HG02884 (cell line): ENCODE results near the gene DDX10.
A peak's percentile ranks its signal among the peaks of the same experiment; 100 is the strongest.
"Not testable (repeated sequence)": the region's sequence is repeated elsewhere in the genome, so short reads cannot be mapped to it uniquely, and the experiment has no call there.

ENCODE experiments used
- ATAC-seq: cut with Tn5 transposase; IDR thresholded peaks from one replicate; pipeline ENCODE4 v1.9.1; 2021; ENCODE audit warnings: mild to moderate bottlenecking, moderate library complexity; ENCODE audit not compliant: unreplicated experiment

DDX10 gene

GRCh38 chr11:108713076-108713790, 48.4 kb downstream of the DDX10 start:
- no peak for ATAC-seq

DNA sequence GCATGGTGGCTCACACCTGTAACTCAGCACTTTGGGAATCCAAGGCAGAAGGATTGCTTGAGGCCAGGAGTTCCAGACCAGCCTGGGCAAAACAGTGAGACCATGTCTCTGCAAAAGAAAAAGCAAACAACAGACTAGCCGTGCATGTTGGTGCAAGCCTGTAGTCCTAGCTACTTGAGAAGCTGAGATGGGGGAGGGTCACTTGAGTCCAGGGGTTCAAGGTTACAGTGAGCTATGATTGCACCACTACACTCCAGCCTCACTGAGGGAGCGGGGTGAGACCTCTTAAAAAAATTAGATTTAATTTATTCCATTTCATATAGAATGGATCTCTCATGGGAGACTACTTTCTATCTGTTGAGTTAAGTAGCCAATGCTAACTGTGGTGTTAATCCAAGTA, 50.4 kb downstream of the DDX10 start:
- ATAC-seq, result no peak

- no peak for ATAC-seq
Measured at GRCh38 chr11:108718466-108718865, 53.6 kb downstream of the DDX10 start.

GRCh38 chr11:108724974-108725689, 60.3 kb downstream of the DDX10 start:
- no peak for ATAC-seq

DNA sequence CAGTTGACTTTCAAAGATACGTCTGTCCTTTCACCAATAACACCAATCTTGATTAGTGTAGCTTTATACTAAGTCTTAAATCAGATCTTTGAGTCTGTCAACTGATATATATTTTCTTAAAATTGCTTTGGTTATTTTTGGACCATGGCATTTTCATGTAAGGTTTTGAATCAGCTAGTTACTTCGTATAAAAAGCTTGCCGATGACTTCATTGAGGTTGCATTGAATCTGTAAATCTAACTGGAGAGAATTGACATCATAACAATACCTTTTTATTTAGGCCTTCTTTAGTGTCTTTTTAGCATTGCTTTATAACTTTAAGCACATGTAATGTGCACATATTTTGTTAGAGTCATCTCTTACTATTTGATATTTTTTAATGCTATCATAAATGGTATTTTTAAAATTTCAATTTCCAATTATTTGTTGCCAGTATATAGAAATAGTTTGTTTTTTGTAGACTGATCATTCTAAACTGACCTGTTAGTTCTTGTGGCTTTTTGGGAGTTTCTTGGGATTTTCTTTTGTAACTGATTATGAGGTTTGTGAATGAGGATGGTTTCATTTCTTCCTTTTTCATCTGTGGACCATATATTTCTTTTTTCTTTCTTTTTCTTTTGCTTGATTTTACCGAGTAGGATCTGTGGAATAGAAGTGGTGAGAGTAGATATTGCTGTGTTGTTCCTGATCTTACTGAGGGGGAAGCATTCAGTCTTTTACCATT, 61.4 kb downstream of the DDX10 start:
- ATAC-seq, result no peak

- peak; percentile 66 for ATAC-seq
Measured at GRCh38 chr11:108727665-108728064, 62.8 kb downstream of the DDX10 start.

- ATAC-seq, result no peak
Measured at GRCh38 chr11:108729227-108729871, 64.5 kb downstream of the DDX10 start.

DNA sequence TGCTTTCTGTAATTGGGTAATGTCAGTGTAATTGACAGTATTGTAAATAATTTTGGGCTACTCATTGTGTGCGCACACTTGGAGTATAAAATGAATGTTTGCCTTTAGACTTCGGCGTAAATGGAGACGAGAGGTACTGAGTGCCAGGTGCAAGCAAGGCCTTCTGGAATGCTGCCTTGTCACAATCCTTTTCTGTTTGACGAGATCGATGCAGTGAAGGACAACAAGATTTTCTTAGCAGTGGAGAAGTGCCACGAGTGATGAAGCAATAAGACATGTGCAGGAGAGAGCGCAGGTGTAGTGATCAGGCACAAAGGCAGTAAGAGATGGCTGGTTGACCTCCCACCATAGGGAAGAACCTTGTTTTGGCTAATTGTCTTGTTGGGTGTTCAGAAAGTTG, 67.5 kb downstream of the DDX10 start:
- ATAC-seq, result no peak

DNA sequence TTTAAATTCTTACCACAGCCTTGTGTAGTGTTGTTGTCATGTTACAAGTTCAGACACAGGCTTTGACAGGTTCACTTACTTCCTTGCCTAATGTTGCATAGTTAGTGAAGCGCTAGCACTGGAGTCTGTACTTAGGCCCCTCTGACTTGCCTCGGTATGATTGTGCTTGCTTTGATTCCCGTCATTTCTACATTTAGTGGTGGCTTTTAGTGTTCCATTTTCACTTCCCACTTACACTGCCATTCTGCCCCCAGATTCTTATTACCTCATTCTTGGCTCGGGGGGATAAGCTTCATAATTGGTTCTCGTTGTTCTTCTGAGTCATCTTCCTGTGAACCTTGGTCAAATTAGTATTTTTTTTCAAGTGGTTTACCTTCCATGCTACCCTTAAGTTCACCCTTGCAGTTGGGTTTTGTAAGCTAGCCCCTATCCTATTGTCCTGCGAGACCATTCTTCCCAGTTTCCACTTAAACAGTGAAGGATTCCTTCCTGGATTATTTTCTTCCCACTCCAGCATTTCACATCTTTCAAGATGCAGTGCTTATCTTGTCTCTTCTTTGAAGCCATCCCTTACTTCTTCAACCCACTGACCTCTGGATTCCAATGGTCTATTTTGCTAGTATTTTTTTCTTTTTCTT, 68.7 kb downstream of the DDX10 start:
- ATAC-seq, result peak; percentile 97

DNA sequence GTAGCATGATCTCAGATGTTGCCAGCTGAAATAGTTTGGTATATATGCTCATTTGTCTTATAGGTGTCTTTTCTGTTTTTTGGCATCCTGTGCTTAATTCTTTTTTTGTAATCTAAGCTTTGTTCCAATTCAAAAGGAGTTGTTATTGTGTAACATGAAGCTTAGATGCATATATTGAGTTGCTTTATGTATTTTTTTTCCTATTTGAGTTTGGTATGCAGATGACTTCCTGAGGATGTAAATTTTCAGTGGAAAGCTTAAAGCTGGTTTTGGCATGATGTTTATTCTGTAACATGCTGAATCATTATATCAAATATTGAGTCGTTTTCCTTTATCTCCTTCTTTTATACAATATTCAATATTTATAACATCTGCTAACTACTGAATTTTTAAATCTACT, 69.4 kb downstream of the DDX10 start:
- ATAC-seq, result no peak

- no peak for ATAC-seq
Measured at GRCh38 chr11:108734956-108735559, 70.2 kb downstream of the DDX10 start.

DNA sequence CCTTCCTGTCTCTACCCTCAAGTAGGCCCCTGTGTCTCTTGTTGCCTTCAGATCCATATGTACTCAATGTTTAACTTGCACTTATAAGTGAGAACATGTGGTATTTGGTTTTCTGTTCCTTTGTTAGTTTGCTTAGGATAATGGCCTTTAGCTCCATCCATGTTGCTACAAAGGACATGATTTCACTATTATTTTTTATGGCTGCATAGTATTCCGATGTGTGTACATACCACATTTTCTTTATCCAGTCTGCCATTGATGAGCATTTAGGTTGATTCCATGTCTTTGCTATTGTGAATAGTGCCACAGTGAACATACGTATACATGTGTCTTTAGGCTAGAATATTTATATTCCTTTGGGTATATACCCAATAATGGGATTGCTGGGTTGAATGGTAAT, 75.3 kb downstream of the DDX10 start:
- ATAC-seq, result not testable (repeated sequence)

GRCh38 chr11:108743851-108744250, 79.0 kb downstream of the DDX10 start:
- no peak for ATAC-seq

GRCh38 chr11:108748968-108749367, 84.1 kb downstream of the DDX10 start:
- no peak for ATAC-seq

DNA sequence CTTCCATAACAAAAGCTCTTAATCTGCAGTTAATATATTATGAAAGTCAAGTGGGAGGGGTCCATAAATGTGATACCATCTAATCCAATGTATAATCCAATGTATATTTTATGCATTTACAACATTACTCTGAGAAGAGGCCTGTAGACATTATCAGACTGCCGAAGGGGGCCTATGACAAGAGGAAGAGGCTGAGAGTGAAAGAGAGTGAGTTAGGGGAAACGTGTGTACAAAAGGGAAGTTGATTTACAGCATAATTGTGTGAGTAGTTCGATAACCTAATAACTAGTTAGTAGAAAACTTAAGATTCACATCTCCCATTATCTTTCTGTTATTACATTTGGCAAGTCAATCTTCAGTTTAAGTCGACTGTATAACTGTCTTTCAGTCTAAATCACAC, 86.6 kb downstream of the DDX10 start:
- ATAC-seq, result no peak

GRCh38 chr11:108752297-108752751, 87.5 kb downstream of the DDX10 start:
- no peak for ATAC-seq

GRCh38 chr11:108754901-108755625, 90.2 kb downstream of the DDX10 start:
- ATAC-seq, result no peak

DNA sequence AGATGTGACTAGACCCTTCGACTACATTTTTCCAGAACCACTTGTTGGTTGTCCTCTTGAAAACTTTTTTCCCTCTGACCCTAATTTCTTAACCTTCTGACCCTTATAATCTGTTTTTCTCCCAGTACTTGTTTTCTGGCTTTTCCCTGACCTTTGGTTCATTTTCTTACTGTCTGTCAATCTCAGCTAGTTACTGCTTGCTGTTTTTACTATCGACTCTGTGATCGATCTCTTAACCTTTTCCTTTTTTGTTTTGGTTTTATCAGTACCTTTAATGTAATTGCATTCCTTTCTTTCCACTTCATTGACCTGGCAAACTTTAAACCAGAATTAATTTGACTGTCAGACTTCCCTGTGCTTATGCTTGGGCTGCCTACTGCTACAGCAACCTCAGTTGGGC, 92.8 kb downstream of the DDX10 start:
- ATAC-seq, result no peak

DNA sequence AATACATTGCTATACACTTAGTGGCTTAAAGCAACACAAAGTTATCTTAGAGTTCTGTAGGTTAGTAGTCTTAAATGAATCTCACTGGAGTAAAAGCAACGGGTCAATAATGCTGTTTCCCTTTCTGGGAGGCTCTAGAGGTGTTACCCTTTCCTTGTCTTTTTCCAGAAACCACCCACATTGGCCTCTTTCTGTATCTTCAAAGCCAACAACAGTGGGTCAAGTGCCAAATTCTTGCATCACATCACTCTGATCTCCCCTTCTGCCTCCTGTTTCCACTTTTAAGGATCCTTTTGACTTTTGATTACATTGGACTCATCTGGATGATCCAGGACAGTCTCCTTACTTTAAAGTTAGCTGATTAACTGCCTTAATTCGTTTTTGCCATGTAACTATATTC, 93.6 kb downstream of the DDX10 start:
- ATAC-seq, result no peak
